HUES64 (cell line): ENCODE results near the gene CSE1L.
"Not testable (repeated sequence)": the region's sequence is repeated elsewhere in the genome, so short reads cannot be mapped to it uniquely, and the experiment has no call there.

Experiments
- H3K27ac ChIP-seq: 2 replicates; pipeline ENCODE4 v1.7.0; 2013; ENCODE audit warnings: low read depth, low read length, inconsistent platforms
- H3K27me3 ChIP-seq: 2 replicates; pipeline ENCODE4 v1.6.1; 2013; ENCODE audit warnings: mild to moderate bottlenecking, low read length; ENCODE audit not compliant: insufficient read depth
- H3K36me3 ChIP-seq: 2 replicates; pipeline ENCODE4 v1.6.1; 2013; ENCODE audit warnings: mild to moderate bottlenecking, low read length; ENCODE audit not compliant: insufficient read depth
- H3K4me1 ChIP-seq: 2 replicates; pipeline ENCODE4 v1.6.1; 2013; ENCODE audit warnings: mild to moderate bottlenecking, low read length, moderate library complexity; ENCODE audit not compliant: insufficient read depth
- H3K4me3 ChIP-seq: 2 replicates; pipeline ENCODE4 v1.5.1; 2013; ENCODE audit warnings: mild to moderate bottlenecking, low read length, moderate library complexity
- H3K9ac ChIP-seq: 2 replicates; pipeline ENCODE4 v1.6.1; 2013; ENCODE audit warnings: mild to moderate bottlenecking, low read depth, low read length
- H3K9me3 ChIP-seq: 2 replicates; pipeline ENCODE4 v1.6.1; 2013; ENCODE audit warnings: low read depth, low read length; ENCODE audit not compliant: insufficient read depth
- WGBS: fragments of 150-250, 120-280 bp; methylation state at CpG from one replicate; pipeline ENCODE4 v1.1.7; 2013; ENCODE audit warnings: missing lambda C conversion rate; 5-methylcytosine and 5-hydroxymethylcytosine counted together

CSE1L gene

GRCh38 chr20:49082295-49082694 is 36.2 kb downstream of the CSE1L start:
- H3K4me3 ChIP-seq, H3K27me3 ChIP-seq, H3K4me1 ChIP-seq, H3K27ac ChIP-seq, H3K9me3 ChIP-seq, H3K9ac ChIP-seq: not testable (repeated sequence)
- H3K36me3 ChIP-seq = peaks cover 100% of the 10 kb centered on the region
- WGBS = 95% methylated on average over 12 of the region's 12 CpGs

- no peak overlapping the region for H3K4me3 ChIP-seq
- no peaks in the 10 kb centered on the region for H3K9me3 ChIP-seq
- H3K27ac ChIP-seq = no peak overlapping the region
- no peaks in the 10 kb centered on the region for H3K27me3 ChIP-seq
- WGBS = 95% methylated on average over 8 of the region's 8 CpGs
- H3K36me3 ChIP-seq = peaks cover 100% of the 10 kb centered on the region
- no peaks in the 10 kb centered on the region for H3K4me1 ChIP-seq
- no peak overlapping the region for H3K9ac ChIP-seq
These were observed 45.0 kb downstream of the CSE1L start for GRCh38 chr20:49091104-49091503.

- H3K36me3 ChIP-seq = peaks cover 100% of the 10 kb centered on the region
- 100% methylated on average over 1 of the region's 1 CpG for WGBS
These were observed 45.6 kb downstream of the CSE1L start for GRCh38 chr20:49091762-49092161.

GRCh38 chr20:49096203-49096730 is 50.2 kb downstream of the CSE1L start:
- no peak overlapping the region for H3K9ac ChIP-seq
- peaks cover 94% of the 10 kb centered on the region for H3K36me3 ChIP-seq
- 96% methylated on average over 7 of the region's 7 CpGs for WGBS
- no peaks in the 10 kb centered on the region for H3K27me3 ChIP-seq
- H3K4me1 ChIP-seq = no peaks in the 10 kb centered on the region
- H3K27ac ChIP-seq = no peak overlapping the region
- H3K9me3 ChIP-seq = no peaks in the 10 kb centered on the region
- H3K4me3 ChIP-seq = no peak overlapping the region

More at GRCh38 chr20:49091762-49092161, 45.6 kb downstream of the CSE1L start:
- Histone ChIP-seq H3K9me3 (no peaks in the 10 kb centered on the region), H3K4me3 (no peak overlapping the region), H3K4me1 (no peaks in the 10 kb centered on the region), H3K27me3 (no peaks in the 10 kb centered on the region), H3K9ac (no peak overlapping the region), H3K27ac (no peak overlapping the region)

GRCh38 chr20:49097159-49097558 is 51.0 kb downstream of the CSE1L start:
- WGBS = 97% methylated on average over 7 of the region's 7 CpGs
- H3K36me3 ChIP-seq = peaks cover 94% of the 10 kb centered on the region
- H3K4me1 ChIP-seq = no peaks in the 10 kb centered on the region
- no peaks in the 10 kb centered on the region for H3K9me3 ChIP-seq
- no peak overlapping the region for H3K9ac ChIP-seq
- no peaks in the 10 kb centered on the region for H3K27me3 ChIP-seq
- H3K4me3 ChIP-seq = no peak overlapping the region
- H3K27ac ChIP-seq = no peak overlapping the region

- Histone ChIP-seq H3K9ac (no peak overlapping the region), H3K27ac (no peak overlapping the region), H3K4me1 (no peaks in the 10 kb centered on the region), H3K36me3 (peaks cover 94% of the 10 kb centered on the region), H3K9me3 (no peaks in the 10 kb centered on the region), H3K27me3 (no peaks in the 10 kb centered on the region), H3K4me3 (no peak overlapping the region)
- WGBS = 95% methylated on average over 4 of the region's 4 CpGs
These were observed 52.0 kb downstream of the CSE1L start for GRCh38 chr20:49098136-49098535.

DNA sequence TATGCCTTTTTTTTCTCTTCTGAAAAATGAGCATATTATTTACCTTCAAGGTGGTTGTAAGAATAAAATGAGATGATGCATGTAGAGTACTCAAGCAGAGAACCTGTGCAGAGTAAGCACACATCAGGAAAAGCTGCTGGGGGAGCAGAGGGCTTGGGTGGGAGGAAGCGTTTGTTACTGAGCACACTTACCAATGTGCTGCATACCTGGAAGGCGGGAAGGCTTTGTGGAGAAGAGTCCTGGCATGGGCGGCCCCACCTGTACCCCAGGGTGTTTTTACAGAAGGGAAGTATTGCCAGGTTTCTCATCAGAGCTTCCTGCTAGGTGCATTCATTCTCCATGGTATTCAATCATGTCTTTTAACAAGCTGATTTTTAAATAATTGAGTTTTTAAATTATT is 52.9 kb downstream of the CSE1L start:
- H3K9ac ChIP-seq = no peak overlapping the region
- H3K4me3 ChIP-seq = no peak overlapping the region
- H3K27ac ChIP-seq = no peak overlapping the region
- no peaks in the 10 kb centered on the region for H3K27me3 ChIP-seq
- WGBS = 89% methylated on average over 3 of the region's 3 CpGs
- H3K4me1 ChIP-seq = no peaks in the 10 kb centered on the region; the same call in 1 of the 2 replicates
- H3K36me3 ChIP-seq = peaks cover 94% of the 10 kb centered on the region
- no peaks in the 10 kb centered on the region for H3K9me3 ChIP-seq

DNA sequence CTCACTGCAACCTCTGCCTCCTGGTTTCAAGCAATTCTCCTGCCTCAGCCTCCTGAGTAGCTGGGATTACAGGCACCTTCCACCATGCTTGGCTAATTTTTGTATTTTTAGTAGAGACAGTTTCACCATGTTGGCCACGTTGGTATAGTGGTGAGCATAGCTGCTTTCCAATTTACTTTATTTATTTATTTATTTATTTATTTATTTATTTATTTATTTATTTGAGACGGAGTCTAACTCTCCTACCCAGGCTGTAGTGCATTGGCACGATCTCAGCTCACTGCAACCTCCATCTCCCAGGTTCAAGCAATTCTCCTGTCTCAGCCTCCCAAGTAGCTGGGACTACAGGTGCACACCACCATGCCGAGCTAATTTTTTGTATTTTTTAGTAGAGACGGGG is 54.2 kb downstream of the CSE1L start:
- not testable (repeated sequence) for H3K27me3 ChIP-seq, H3K27ac ChIP-seq, H3K4me1 ChIP-seq, H3K9ac ChIP-seq, H3K4me3 ChIP-seq, H3K9me3 ChIP-seq
- peaks cover 89% of the 10 kb centered on the region for H3K36me3 ChIP-seq
- 92% methylated on average over 4 of the region's 5 CpGs for WGBS

DNA sequence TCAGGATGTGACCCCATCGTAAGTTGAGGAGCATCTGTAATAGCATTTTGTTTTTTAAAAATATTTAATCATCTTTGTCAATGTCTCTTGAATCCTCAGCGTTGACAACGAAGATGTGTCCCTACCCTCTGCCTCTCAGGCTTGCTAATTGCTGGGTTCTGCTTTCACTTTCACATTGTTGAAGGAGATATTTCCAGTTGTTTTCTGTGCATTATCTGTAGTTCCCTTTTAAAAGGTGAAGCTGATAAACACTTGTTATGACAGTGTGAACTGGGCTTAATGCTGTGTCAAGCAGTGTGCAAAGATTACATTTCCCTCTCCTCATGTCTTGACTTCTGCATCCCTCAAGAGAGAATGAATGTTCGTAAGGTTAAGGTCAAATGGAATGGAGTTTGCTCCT is 54.9 kb downstream of the CSE1L start:
- 98% methylated on average over 3 of the region's 4 CpGs for WGBS

GRCh38 chr20:49103019-49103418 is 56.9 kb downstream of the CSE1L start:
- Histone ChIP-seq H3K27me3 (no peaks in the 10 kb centered on the region), H3K4me1 (no peaks in the 10 kb centered on the region; the same call in 1 of the 2 replicates), H3K9ac (no peak overlapping the region), H3K9me3 (no peaks in the 10 kb centered on the region), H3K36me3 (peaks cover 66% of the 10 kb centered on the region), H3K27ac (no peak overlapping the region), H3K4me3 (no peak overlapping the region)
- 94% methylated on average over 4 of the region's 4 CpGs for WGBS

More for the DNA sequence above, 54.9 kb downstream of the CSE1L start:
- H3K27me3 ChIP-seq = no peaks in the 10 kb centered on the region
- H3K9me3 ChIP-seq = no peaks in the 10 kb centered on the region
- no peaks in the 10 kb centered on the region; the same call in 1 of the 2 replicates for H3K4me1 ChIP-seq
- no peak overlapping the region for H3K27ac ChIP-seq
- H3K9ac ChIP-seq = no peak overlapping the region
- peaks cover 82% of the 10 kb centered on the region for H3K36me3 ChIP-seq
- no peak overlapping the region for H3K4me3 ChIP-seq

- Histone ChIP-seq H3K4me3 (no peak overlapping the region), H3K27ac (no peak overlapping the region), H3K4me1 (no peaks in the 10 kb centered on the region; the same call in 1 of the 2 replicates), H3K9ac (no peak overlapping the region), H3K27me3 (no peaks in the 10 kb centered on the region), H3K9me3 (no peaks in the 10 kb centered on the region), H3K36me3 (peaks cover 58% of the 10 kb centered on the region)
- 94% methylated on average over 7 of the region's 7 CpGs for WGBS
These were observed 57.7 kb downstream of the CSE1L start for GRCh38 chr20:49103647-49104364.

- H3K36me3 ChIP-seq = peaks cover 53% of the 10 kb centered on the region
- no peak overlapping the region for H3K4me3 ChIP-seq
- no peak overlapping the region for H3K9ac ChIP-seq
- no peaks in the 10 kb centered on the region for H3K9me3 ChIP-seq
- no peaks in the 10 kb centered on the region for H3K27me3 ChIP-seq
- no peaks in the 10 kb centered on the region; the same call in 1 of the 2 replicates for H3K4me1 ChIP-seq
- WGBS = 93% methylated on average over 3 of the region's 3 CpGs
- no peak overlapping the region for H3K27ac ChIP-seq
These were observed 58.2 kb downstream of the CSE1L start for GRCh38 chr20:49104365-49104648.
